Amniotic stem cell (primary cell): Measurements from ENCODE around the gene CD81.
"Not testable (repeated sequence)": the region's sequence is repeated elsewhere in the genome, so short reads cannot be mapped to it uniquely, and the experiment has no call there.

Source experiments
- DNase-seq: peaks from one replicate; lab custom pipeline; 2025; lab: John Stamatoyannopoulos, UW

The CD81 gene

DNA sequence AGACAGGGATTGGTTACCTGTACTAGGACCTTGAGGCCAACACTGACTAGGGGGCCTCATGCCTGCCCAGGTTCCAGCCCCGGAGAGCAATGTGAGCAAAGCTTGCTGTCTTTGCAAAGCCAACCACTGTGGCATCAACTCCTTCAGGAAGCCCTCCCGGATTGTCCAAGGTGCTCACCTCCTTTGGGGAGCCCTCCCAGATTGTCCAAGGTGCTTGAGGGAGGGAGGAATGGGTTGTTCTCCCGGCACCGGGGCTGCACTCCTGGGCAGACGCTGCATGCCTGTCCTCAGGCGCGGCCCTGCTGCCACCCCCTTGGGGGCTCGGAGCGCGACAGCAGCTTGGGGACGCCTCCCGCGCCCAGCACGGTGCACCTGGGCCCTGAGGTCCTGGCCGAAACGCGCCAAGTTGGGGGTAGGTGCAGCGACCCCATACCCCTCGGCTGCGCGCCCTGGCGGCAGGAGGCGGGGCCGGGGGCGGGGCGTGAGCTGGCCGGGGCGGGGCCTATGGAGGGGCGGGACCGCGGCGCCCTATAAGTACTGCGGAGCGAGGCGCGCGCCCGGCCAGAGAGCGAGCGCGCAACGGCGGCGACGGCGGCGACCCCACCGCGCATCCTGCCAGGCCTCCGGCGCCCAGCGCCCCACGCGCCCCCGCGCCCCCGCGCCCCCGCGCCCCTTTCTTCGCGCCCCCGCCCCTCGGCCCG is at the start of gene CD81:
Gene CD81 (plus strand): TSS at position 560 of the 701 bp plus-strand sequence. CDS start 240 bp downstream, outside the sequence.
- DNase-seq = no peak

DNA sequence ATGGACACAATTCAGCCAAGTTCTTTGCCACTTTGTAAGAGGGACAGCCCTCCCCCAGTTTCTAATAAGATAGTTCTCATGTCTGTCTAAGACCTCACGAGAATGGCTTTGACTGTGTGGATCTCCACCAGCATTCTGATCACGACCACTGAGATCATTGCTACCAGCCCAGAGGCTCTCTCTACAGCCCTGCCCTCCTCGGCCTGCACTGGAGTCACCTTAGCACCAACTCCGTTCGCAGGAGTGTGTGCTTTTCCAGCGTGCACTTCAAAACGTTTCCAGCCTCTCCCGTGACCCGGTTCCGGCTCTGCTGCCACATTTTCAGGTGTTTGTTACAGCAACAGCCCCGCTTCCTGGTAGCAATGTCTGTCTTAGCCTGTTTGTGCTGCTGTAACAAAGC is 49.1 kb upstream of the CD81 start:
- DNase-seq = no peak

GRCh38 chr11:2328656-2329354 is 48.3 kb upstream of the CD81 start:
- DNase-seq = no peak

GRCh38 chr11:2329551-2329950 is 47.6 kb upstream of the CD81 start:
- DNase-seq = no peak

- DNase-seq = no peak
These were observed 46.4 kb upstream of the CD81 start for GRCh38 chr11:2330696-2331095.

- DNase-seq = no peak
These were observed 45.7 kb upstream of the CD81 start for GRCh38 chr11:2331404-2331803.

DNA sequence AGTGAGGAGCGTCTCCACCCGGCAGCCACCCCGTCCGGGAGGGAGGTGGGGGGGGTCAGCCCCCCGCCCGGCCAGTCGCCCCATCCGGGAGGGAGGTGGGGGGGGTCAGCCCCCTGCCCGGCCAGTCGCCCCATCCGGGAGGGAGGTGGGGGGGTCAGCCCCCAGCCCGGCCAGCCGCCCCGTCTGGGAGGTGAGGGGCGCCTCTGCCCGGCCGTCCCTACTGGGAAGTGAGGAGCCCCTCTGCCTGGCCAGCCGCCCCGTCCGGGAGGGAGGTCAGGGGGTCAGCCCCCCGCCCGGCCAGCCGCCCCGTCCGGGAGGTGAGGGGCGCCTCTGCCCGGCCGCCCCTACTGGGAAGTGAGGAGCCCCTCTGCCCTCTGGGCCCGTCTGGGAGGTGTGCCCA is 44.5 kb upstream of the CD81 start:
- not testable (repeated sequence) for DNase-seq

- not testable (repeated sequence) for DNase-seq
These were observed 43.5 kb upstream of the CD81 start for GRCh38 chr11:2333486-2334205.

DNA sequence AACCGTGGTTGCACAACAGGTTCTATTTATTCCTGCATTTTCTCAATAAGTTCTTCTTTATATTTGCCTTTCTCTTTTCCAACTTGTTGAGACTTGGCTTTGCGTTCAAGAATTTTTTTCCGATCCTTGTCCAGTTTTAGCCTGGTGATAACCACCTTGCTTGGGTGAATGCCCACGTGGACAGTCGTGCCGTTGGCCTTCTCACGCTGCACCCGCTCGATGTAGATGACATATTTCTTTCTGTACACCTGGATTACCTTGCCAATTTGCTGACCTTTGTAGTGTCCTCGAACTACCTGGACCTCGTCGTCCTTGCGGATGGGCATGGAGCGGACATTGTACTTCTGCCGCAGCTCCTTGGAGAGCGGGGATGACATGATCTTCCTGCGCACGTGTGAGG is 41.8 kb upstream of the CD81 start:
- DNase-seq = not testable (repeated sequence)

DNA sequence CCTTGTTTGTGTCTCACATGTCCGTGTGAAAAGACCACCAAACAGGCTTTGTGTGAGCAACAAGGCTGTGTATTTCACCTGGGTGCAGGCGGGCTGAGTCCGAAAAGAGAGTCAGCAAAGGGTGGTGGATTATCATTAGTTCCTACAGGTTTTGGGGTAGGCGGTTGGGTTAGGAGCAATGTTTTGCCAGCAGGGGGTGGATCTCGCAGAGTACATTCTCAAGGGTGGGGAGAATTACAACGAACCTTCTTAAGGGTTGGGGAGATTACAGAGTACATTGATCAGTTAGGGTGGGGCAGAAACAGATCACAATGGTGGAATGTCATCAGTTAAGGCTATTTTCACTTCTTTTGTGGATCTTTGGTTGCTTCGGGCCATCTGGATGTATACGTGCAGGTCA is 38.4 kb upstream of the CD81 start:
- not testable (repeated sequence) for DNase-seq

DNA sequence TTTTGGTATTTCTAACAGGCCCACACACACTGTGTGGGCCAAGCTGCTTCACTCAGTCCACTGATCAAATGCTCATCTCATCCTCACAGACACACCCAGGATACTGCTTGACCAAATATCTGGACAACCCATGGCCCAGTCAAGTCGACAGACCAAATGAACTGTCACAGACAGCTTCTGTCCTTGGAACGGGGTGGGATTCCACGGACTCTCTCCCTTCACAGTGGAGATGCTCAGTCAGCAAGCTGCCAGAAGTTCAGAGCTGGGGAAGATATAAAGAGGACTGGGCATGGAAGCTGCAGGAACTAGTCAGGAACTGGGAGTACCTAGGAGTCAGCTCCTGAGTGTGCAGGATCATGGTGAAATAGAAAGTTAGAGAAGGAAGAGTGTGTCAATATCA is 34.6 kb upstream of the CD81 start:
- no peak for DNase-seq

GRCh38 chr11:2342981-2343380 is 34.1 kb upstream of the CD81 start:
- no peak for DNase-seq

GRCh38 chr11:2343502-2343901 is 33.6 kb upstream of the CD81 start:
- no peak for DNase-seq

GRCh38 chr11:2345050-2345449 is 32.1 kb upstream of the CD81 start:
- DNase-seq = no peak

GRCh38 chr11:2346014-2346413 is 31.1 kb upstream of the CD81 start:
- no peak for DNase-seq

DNA sequence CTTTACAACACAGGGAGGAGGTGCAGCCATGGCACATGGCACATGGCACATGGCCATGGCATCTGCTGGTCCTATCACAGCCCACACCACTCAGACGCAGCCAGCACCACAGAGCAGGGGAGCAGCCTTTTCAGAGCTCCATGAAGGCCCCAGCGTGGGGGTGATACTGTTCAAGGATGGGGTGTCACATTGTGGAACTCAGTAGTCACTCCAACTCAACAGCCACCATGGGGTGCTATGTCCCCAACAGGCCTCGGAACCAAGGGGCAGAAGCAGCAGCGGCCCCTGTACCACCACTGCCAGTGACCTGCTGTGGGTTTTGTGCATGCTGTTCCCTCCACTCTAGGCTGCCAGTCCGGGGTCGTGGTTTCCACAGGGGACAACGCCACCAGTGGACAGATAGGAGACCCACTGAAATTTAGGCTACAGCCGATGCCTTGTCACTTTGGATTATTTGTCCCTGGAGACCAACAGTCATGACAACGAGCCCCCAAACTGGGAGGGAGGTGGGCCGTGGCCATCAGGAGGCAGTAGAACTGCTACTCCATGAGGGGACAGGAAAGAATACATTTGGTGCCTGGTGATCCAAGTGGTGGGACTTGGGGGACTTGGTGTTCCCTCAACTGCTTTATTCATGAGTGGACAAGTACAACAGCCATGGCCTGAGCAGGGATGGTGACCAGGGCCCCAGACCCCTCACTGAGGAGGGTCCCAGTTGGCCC is 30.4 kb upstream of the CD81 start:
- DNase-seq = no peak

DNA sequence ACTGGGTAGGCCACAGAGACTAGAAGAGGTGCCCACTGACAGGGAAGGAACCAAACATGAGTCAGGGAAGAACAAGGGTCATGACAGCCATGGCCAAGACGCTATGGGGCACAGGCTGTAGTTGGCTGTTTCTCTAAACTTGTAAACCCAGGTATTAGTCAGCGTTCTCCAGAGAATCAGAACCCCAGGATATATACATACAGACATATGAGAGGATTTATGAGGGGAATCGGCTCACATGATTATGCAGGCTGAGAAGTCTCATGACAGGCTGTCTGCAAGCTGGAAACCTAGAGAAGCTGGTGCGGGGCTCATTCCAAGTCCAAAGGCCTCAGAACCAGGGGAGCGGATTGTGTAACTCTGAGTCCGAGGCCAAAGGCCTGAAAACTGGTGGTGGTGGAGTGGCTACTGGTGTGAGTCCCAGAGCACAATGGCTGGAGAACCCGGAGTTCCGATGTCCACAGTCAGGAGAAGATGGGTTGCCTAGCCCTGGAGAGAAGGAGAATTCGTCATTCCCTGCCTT is 29.7 kb upstream of the CD81 start:
- no peak for DNase-seq

GRCh38 chr11:2348986-2349385 is 28.1 kb upstream of the CD81 start:
- DNase-seq = no peak

- no peak for DNase-seq
These were observed 25.4 kb upstream of the CD81 start for GRCh38 chr11:2351701-2352100.

GRCh38 chr11:2352420-2352819 is 24.7 kb upstream of the CD81 start:
- no peak for DNase-seq

DNA sequence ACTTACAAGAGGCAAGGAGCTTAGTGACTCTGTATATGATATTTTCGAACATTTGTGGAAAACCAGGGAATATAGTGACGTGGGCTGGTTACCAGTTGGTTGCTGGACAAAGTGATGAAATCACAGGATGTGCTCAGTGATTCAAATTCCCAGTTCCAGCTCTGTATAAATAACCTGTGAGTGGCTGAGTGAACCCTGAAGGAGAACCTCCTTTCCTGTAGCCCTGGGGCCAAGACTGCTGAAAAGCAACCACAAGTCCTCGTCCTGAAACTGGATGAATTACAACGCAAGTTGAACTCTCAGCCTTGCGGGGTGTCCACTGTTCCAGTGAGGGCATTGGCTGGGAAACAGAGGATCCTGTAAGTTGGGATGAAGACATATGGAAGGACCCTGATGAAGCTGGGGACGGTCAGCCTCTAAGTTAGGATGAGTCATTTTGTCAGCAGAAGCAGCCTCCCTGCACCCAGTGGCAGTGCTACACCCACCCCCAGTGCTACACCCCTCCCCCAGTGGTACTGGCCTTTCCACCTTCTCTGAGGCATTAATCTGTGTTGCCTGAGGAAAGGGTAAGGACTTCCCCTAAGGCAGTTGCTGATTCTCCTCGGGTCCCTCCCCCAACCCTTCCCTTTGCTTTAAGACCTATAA is 22.0 kb upstream of the CD81 start:
- DNase-seq = no peak

- DNase-seq = no peak
These were observed 19.9 kb upstream of the CD81 start for GRCh38 chr11:2357246-2357645.
